Gastrocnemius medialis (tissue), 4 donors: Measurements from ENCODE around the gene CASZ1. TPM values are rescaled to one million over a fixed set of nuclear protein-coding genes. Genes with fewer than 3 reads are reported as not detected.

Experiments used
- ATAC-seq, 2 donors: fragments of 150-250 bp; one replicate each; pipeline ENCODE4 v1.9.1; 2016
- DNase-seq, 2 donors: peaks; one replicate each; pipeline ENCODE4 v3.0.0-alpha.2; 2019
- H3K27ac ChIP-seq, 4 donors: fragments of 200-600 bp; sonication (generic); 1 replicate in 1 of 4; 2 replicates in 3 of 4; pipeline ENCODE4 v1.5.1; 2016 to 2018; ENCODE audit warnings: mild to moderate bottlenecking in 2 of 4, moderate library complexity in 1 of 4
- H3K27me3 ChIP-seq, 3 donors: fragments of 200-600 bp; sonication (generic) in 2 of 3; 1 replicate in 1 of 3; 2 replicates in 2 of 3; pipeline versions ENCODE4 v1.5.1 to v1.6.0; 2016 to 2019; ENCODE audit warnings: mild to moderate bottlenecking in 1 of 3, moderate library complexity in 1 of 3
- H3K36me3 ChIP-seq, 2 donors: fragments of 200-600 bp; sonication (generic) in 1 of 2; one replicate each; pipeline ENCODE4 v1.5.1; 2017 to 2018
- H3K4me1 ChIP-seq, 2 donors: fragments of 200-600 bp; sonication (generic) in 1 of 2; one replicate each; pipeline ENCODE4 v1.5.1; 2016 to 2017; ENCODE audit warnings: mild to moderate bottlenecking in 2 of 2
- H3K4me3 ChIP-seq, 4 donors: fragments of 200-600 bp; sonication (generic) in 3 of 4; 1 replicate in 1 of 4; 2 replicates in 3 of 4; pipeline ENCODE4 v1.5.1; 2016 to 2019; ENCODE audit warnings: mild to moderate bottlenecking in 2 of 4
- H3K9me3 ChIP-seq, 3 donors: fragments of 200-600 bp; sonication (generic) in 2 of 3; 1 replicate in 1 of 3; 2 replicates in 2 of 3; pipeline ENCODE4 v1.5.1; 2016 to 2019
- CTCF ChIP-seq, 5 experiments: fragments of 450-650 bp in 3 of 5; fragments of 200-600 bp in 2 of 5; sonication (generic) in 2 of 5; IDR thresholded peaks in 4 of 5; conservative IDR thresholded peaks in 1 of 5; 1 replicate in 4 of 5; 2 replicates in 1 of 5; pipeline ENCODE4 v1.5.1; 2016 to 2019; ENCODE audit warnings: antibody characterized with exemption in 5 of 5, mild to moderate bottlenecking in 3 of 5, moderate library complexity in 3 of 5
- POLR2A ChIP-seq, 2 donors: fragments of 450-650 bp; IDR thresholded peaks; one replicate each; pipeline ENCODE4 v1.6.1; 2017; ENCODE audit warnings: antibody characterized with exemption in 2 of 2, mild to moderate bottlenecking in 2 of 2, moderate library complexity in 2 of 2
- in situ Hi-C, 4 donors: fragments of 200-750 bp; cut with MboI; loops; one replicate each; pipeline versions ENCODE4 v1.15.0 to v1.8.0; 2017; ENCODE audit warnings: low sequenced_read_pairs in 4 of 4
- intact Hi-C: fragments of 100-400 bp; cut with DNase I; formaldehyde crosslinking; loops from one replicate; pipeline ENCODE4 v1.15.1; 2023; ENCODE audit warnings: low total_unique reads
- total RNA-seq, 4 donors: library from RNA; depleted of rRNA; stranded (reverse); fragments of >200 nt; gene quantifications; one replicate each; pipeline versions ENCODE4 v1.1.0 to v1.2.3, GENCODE V29; 2016

The CASZ1 gene
- total RNA-seq, 4 donors from 2014 or later, result 19.1 to 121 (median 80.6) TPM

GRCh38 chr1:10604966-10605365, 191.5 kb downstream of the CASZ1 start:
- in situ Hi-C loops (no loop called here), intact Hi-C loops (no loop called here)
- ATAC-seq (no peak), DNase-seq (no peak)
- Histone ChIP-seq H3K27ac (no peak overlapping the region), H3K36me3 (no peaks in the 10 kb centered on the region), H3K9me3 (no peaks in the 10 kb centered on the region), H3K27me3 (no peaks in the 10 kb centered on the region), H3K4me3 (no peak overlapping the region), H3K4me1 (no peaks in the 10 kb centered on the region)
- TF ChIP-seq CTCF (IDR thresholded peaks at IDR 0.05 in 4 of 5, conservative IDR thresholded peaks at IDR 0.05 in 1 of 5), result no peak
- no peak for TF ChIP-seq POLR2A (IDR thresholded peaks at IDR 0.05)

- H3K36me3 ChIP-seq, result no peaks in the 10 kb centered on the region
- ATAC-seq (no peak), DNase-seq (no peak)
- no peak overlapping the region for H3K27ac ChIP-seq
- in situ Hi-C loops, result no loop called here
- no peak for TF ChIP-seq CTCF (IDR thresholded peaks at IDR 0.05 in 4 of 5, conservative IDR thresholded peaks at IDR 0.05 in 1 of 5)
- no peak for TF ChIP-seq POLR2A (IDR thresholded peaks at IDR 0.05)
- H3K27me3 ChIP-seq, result no peaks in the 10 kb centered on the region
- intact Hi-C loops, result no loop called here
- H3K4me1 ChIP-seq, result no peaks in the 10 kb centered on the region
- H3K9me3 ChIP-seq, result no peaks in the 10 kb centered on the region
- H3K4me3 ChIP-seq, result no peak overlapping the region
Observed at GRCh38 chr1:10602936-10603335, 193.5 kb downstream of the CASZ1 start.

GRCh38 chr1:10601342-10602070, 194.9 kb downstream of the CASZ1 start:
- no peak for DNase-seq
- H3K4me3 ChIP-seq, result no peak overlapping the region
- intact Hi-C loops, result no loop called here
- no peaks in the 10 kb centered on the region for H3K36me3 ChIP-seq
- no peaks in the 10 kb centered on the region for H3K27me3 ChIP-seq
- no peak for ATAC-seq
- no peaks in the 10 kb centered on the region for H3K4me1 ChIP-seq
- no peaks in the 10 kb centered on the region for H3K9me3 ChIP-seq
- H3K27ac ChIP-seq, result no peak overlapping the region
- in situ Hi-C loops, result no loop called here
- no peak for TF ChIP-seq CTCF (IDR thresholded peaks at IDR 0.05 in 4 of 5, conservative IDR thresholded peaks at IDR 0.05 in 1 of 5)
- no peak for TF ChIP-seq POLR2A (IDR thresholded peaks at IDR 0.05)

GRCh38 chr1:10599194-10599861, 197.1 kb downstream of the CASZ1 start:
- in situ Hi-C loops, result no loop called here
- intact Hi-C loops, result no loop called here

More at GRCh38 chr1:10599194-10599861, 197.1 kb downstream of the CASZ1 start:
- no peak for TF ChIP-seq POLR2A (IDR thresholded peaks at IDR 0.05)
- TF ChIP-seq CTCF (IDR thresholded peaks at IDR 0.05 in 4 of 5, conservative IDR thresholded peaks at IDR 0.05 in 1 of 5), result no peak
- ATAC-seq (no peak), DNase-seq (no peak)
- Histone ChIP-seq H3K4me3 (no peak overlapping the region), H3K27me3 (no peaks in the 10 kb centered on the region), H3K36me3 (no peaks in the 10 kb centered on the region), H3K9me3 (no peaks in the 10 kb centered on the region), H3K4me1 (no peaks in the 10 kb centered on the region), H3K27ac (no peak overlapping the region)
